ENCODE data around the gene FCRL4.
"Not testable (repeated sequence)": the region's sequence is repeated elsewhere in the genome, so short reads cannot be mapped to it uniquely, and the experiment has no call there.

The FCRL4 gene

DNA sequence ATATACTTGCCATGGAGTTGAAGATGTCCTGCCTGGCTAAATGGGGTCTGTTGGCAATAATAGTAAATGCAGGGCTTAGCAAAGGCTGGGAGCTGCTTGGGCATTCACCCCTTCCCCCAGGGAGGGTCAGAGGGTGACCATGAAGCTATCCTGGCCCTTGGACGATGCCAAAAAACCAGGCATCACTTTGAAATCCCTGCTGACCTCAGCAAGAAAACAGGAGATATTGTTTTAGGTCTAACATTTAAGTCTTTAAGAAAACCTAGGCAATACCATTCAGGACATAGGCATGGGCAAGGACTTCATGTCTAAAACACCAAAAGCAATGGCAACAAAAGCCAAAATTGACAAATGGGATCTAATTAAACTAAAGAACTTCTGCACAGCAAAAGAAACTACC, 49.8 kb downstream of the FCRL4 start:
- not testable (repeated sequence) for DNase-seq

- no peak for DNase-seq
Observed at GRCh38 chr1:157542676-157543075, 55.2 kb downstream of the FCRL4 start.

DNA sequence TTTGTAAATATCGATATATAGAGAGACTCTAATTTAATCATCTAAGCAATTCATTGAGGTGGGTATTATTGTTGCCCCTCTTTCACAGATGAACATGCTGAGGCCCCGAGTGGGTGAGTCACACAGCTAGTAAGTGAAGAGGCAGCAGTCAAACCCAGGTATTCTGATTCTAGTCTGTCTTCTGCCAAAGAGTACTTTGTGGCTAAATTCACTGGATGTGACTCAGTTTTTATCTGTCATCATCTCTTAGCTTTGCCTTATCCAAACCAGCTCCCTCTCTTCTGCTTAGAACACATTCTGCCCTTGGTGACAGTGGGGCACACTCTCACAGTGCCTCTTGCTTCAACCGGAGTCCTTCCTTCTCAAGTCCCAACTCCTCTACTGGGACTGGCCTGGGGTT, 57.0 kb downstream of the FCRL4 start:
- DNase-seq: no peak

- no peak for DNase-seq
Observed at GRCh38 chr1:157540160-157540748, 57.6 kb downstream of the FCRL4 start.

GRCh38 chr1:157539568-157539967, 58.3 kb downstream of the FCRL4 start:
- no peak for DNase-seq

GRCh38 chr1:157532569-157532968, 65.3 kb downstream of the FCRL4 start:
- no peak for DNase-seq

DNA sequence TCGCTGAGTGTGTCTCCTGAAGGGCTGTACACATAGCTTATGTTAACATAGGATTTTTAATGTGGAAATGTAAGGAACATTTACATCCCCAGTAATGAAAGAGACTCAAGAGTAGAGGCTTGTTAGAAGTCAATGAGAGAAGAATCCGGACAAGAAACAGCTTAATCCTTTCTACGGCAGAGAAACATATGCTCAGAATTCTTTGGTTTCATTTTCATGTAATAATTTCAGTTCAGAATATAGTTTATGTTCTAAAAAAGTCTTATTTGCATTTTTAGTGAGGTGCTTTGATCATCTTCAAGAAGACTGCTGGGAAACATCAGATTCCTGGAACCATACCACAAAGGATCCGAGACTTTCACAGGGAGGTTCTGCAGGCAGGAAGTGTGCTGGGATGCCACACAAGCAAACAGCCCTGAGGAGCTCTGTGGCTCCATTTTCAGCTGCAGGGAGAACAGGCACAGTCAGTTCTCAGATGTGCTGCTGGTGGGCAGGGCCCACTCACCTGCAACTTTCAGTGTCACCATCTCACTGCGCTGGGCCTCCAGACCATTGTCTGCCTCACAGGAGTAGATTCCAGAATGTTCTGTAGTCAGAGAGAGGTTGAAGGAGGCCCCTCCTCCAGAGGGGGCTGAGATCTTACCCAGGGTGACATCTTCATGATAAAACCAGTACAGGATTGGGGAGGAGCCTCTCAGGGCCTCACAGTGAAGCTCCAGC, 74.0 kb downstream of the FCRL4 start:
- DNase-seq: no peak

All from activated CD8-positive, alpha-beta memory T cell treated with anti-CD3 and anti-CD28 coated beads, Interleukin-2, amount 50 U/mL, for 48 hours (primary cell).